ENCODE results near the gene OPTC.

Gene OPTC

DNA sequence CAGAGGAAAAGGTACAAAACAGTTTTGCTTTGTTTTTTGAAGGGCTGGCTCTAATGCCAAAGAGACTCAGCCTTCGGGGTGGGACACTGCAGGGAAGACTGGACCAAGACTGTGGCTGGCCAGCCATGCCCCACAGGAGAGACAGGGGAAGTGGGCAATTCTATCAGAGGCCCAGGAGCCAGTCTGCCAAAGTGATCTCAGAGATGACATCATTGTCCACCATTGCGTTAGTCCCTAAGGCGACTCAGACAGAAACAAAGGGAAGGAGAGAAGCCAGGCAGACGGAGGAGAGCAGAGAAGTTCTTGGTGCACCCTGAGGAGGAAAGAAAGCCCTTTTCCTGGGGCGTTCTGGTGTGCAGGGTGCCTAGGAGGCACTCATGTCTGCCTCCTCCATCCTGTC lies 26.4 kb downstream of the OPTC start:
- no peaks in the 10 kb centered on the region; the same call in 1 of the 2 replicates for H3K4me1 ChIP-seq (ENCODE audit: control insufficient read depth, insufficient read depth, low read length)
- H3K9me3 ChIP-seq (ENCODE audit: control insufficient read depth, insufficient read depth, low read depth, low read length), result no peaks in the 10 kb centered on the region
- no peak for TF ChIP-seq ZNF426 (tag by site-specific recombination; IDR thresholded peaks at IDR 0.05)
- TF ChIP-seq ZNF394 (tag by site-specific recombination; IDR thresholded peaks at IDR 0.05; ENCODE audit: borderline replicate concordance), result no peak
- TF ChIP-seq, protein P1, sequence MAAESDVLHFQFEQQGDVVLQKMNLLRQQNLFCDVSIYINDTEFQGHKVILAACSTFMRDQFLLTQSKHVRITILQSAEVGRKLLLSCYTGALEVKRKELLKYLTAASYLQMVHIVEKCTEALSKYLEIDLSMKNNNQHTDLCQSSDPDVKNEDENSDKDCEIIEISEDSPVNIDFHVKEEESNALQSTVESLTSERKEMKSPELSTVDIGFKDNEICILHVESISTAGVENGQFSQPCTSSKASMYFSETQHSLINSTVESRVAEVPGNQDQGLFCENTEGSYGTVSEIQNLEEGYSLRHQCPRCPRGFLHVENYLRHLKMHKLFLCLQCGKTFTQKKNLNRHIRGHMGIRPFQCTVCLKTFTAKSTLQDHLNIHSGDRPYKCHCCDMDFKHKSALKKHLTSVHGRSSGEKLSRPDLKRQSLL (tag by site-specific recombination; IDR thresholded peaks at IDR 0.05), result no peak
- no peak for TF ChIP-seq ZBTB8A (tag by site-specific recombination; IDR thresholded peaks at IDR 0.05)
- TF ChIP-seq ZFP37 (tag by site-specific recombination; IDR thresholded peaks at IDR 0.05), result 0 out of 2 replicates have a peak, but pooled peaks have one; percentile 37
- TF ChIP-seq ZBTB17 (tag by site-specific recombination; IDR thresholded peaks at IDR 0.05), result peak; percentile 65; the same call in 1 of the 2 replicates
- peak; percentile 62 for TF ChIP-seq ZNF600 (tag by site-specific recombination; IDR thresholded peaks at IDR 0.05)
- TF ChIP-seq ZNF433 (tag by site-specific recombination; IDR thresholded peaks at IDR 0.05; ENCODE audit: low read depth), result no peak
- peak; percentile 93 for TF ChIP-seq ZNF629 (tag by site-specific recombination; IDR thresholded peaks at IDR 0.05)
- TF ChIP-seq, protein P2, sequence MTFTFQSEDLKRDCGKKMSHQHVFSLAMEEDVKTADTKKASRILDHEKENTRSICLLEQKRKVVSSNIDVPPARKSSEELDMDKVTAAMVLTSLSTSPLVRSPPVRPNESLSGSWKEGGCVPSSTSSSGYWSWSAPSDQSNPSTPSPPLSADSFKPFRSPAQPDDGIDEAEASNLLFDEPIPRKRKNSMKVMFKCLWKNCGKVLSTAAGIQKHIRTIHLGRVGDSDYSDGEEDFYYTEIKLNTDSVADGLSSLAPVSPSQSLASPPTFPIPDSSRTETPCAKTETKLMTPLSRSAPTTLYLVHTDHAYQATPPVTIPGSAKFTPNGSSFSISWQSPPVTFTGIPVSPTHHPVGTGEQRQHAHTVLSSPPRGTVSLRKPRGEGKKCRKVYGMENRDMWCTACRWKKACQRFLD (tag by site-specific recombination; IDR thresholded peaks at IDR 0.05), result no peak
- TF ChIP-seq ZNF274 (IDR thresholded peaks at IDR 0.05; ENCODE audit: low read length), result no peak
- no peak for TF ChIP-seq ZNF274 (tag by site-specific recombination; IDR thresholded peaks at IDR 0.05; ENCODE audit: borderline replicate concordance)
- TF ChIP-seq SP2 (tag by site-specific recombination; IDR thresholded peaks at IDR 0.05), result no peak
- peak; percentile 50; the same call in 1 of the 2 replicates for TF ChIP-seq ZNF366 (tag by site-specific recombination; conservative IDR thresholded peaks at IDR 0.05)
- TF ChIP-seq KLF8 (tag by site-specific recombination; IDR thresholded peaks at IDR 0.05), result no peak
- TF ChIP-seq ZNF416 (tag by site-specific recombination; IDR thresholded peaks at IDR 0.05), result no peak
- TF ChIP-seq ZNF571 (tag by site-specific recombination; IDR thresholded peaks at IDR 0.05), result no peak
- TF ChIP-seq ZNF354C (tag by site-specific recombination; IDR thresholded peaks at IDR 0.05; ENCODE audit: borderline replicate concordance, low read depth), result no peak
- no peak for TF ChIP-seq ZNF133 (tag by site-specific recombination; IDR thresholded peaks at IDR 0.05)
- no peak for TF ChIP-seq ZNF132 (tag by site-specific recombination; IDR thresholded peaks at IDR 0.05; ENCODE audit: borderline replicate concordance)
- no peak for TF ChIP-seq ZBTB20 (tag by site-specific recombination; IDR thresholded peaks at IDR 0.05)
- no peak for TF ChIP-seq OSR2 (tag by site-specific recombination; IDR thresholded peaks at IDR 0.05)
- no peak for TF ChIP-seq KLF16 (tag by site-specific recombination; IDR thresholded peaks at IDR 0.05)
- TF ChIP-seq EGR2 (tag by site-specific recombination; IDR thresholded peaks at IDR 0.05; ENCODE audit: low read depth), result no peak
- TF ChIP-seq ZBTB21 (tag by site-specific recombination; IDR thresholded peaks at IDR 0.05), result peak; percentile 70; the same call in 1 of the 2 replicates
- TF ChIP-seq ZSCAN30 (tag by site-specific recombination; IDR thresholded peaks at IDR 0.05), result no peak
- TF ChIP-seq, protein P3, sequence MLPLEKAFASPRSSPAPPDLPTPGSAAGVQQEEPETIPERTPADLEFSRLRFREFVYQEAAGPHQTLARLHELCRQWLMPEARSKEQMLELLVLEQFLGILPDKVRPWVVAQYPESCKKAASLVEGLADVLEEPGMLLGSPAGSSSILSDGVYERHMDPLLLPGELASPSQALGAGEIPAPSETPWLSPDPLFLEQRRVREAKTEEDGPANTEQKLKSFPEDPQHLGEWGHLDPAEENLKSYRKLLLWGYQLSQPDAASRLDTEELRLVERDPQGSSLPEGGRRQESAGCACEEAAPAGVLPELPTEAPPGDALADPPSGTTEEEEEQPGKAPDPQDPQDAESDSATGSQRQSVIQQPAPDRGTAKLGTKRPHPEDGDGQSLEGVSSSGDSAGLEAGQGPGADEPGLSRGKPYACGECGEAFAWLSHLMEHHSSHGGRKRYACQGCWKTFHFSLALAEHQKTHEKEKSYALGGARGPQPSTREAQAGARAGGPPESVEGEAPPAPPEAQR (tag by site-specific recombination; IDR thresholded peaks at IDR 0.05), result no peak
- TF ChIP-seq ZNF549 (tag by site-specific recombination; IDR thresholded peaks at IDR 0.05), result no peak
- TF ChIP-seq, protein P4, sequence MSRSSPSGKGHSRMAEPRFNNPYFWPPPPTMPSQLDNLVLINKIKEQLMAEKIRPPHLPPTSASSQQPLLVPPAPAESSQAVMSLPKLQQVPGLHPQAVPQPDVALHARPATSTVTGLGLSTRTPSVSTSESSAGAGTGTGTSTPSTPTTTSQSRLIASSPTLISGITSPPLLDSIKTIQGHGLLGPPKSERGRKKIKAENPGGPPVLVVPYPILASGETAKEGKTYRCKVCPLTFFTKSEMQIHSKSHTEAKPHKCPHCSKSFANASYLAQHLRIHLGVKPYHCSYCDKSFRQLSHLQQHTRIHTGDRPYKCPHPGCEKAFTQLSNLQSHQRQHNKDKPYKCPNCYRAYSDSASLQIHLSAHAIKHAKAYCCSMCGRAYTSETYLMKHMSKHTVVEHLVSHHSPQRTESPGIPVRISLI (tag by site-specific recombination; IDR thresholded peaks at IDR 0.05), result no peak
- TF ChIP-seq ZNF514 (tag by site-specific recombination; IDR thresholded peaks at IDR 0.05), result no peak
- TF ChIP-seq ZBTB48 (tag by site-specific recombination; IDR thresholded peaks at IDR 0.05), result peak; percentile 42; the same call in 1 of the 2 replicates
- TF ChIP-seq, protein P5, sequence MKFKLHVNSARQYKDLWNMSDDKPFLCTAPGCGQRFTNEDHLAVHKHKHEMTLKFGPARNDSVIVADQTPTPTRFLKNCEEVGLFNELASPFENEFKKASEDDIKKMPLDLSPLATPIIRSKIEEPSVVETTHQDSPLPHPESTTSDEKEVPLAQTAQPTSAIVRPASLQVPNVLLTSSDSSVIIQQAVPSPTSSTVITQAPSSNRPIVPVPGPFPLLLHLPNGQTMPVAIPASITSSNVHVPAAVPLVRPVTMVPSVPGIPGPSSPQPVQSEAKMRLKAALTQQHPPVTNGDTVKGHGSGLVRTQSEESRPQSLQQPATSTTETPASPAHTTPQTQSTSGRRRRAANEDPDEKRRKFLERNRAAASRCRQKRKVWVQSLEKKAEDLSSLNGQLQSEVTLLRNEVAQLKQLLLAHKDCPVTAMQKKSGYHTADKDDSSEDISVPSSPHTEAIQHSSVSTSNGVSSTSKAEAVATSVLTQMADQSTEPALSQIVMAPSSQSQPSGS (tag by site-specific recombination; IDR thresholded peaks at IDR 0.05; ENCODE audit: low read depth), result peak; percentile 92
- TF ChIP-seq ZNF211 (tag by site-specific recombination; IDR thresholded peaks at IDR 0.05; ENCODE audit: low read depth), result no peak
- H3K27ac ChIP-seq (ENCODE audit: extremely low read depth, low read depth, low read length), result no peak overlapping the region
- H3K36me3 ChIP-seq (ENCODE audit: control insufficient read depth in 2 of 2, insufficient read depth in 1 of 2, low read length in 2 of 2), result no peaks in the 10 kb centered on the region
- H3K4me3 ChIP-seq (ENCODE audit: low read depth, low read length), result no peak overlapping the region
- CTCF ChIA-PET, result interaction anchor here (0.6 to 5.0 kb wide), 2 partner anchors 16 to 653 kb away, joined by 3 to 21 read pairs; no protein-coding TSS in a partner anchor
- POLR2A ChIA-PET, result no interaction called here
